ENCODE results near the gene BPIFB1. TPM values are rescaled to one million over a fixed set of nuclear protein-coding genes. Genes with fewer than 3 reads are reported as not detected.

Gene BPIFB1
- polyA plus RNA-seq, 4 donors = 1.3 TPM; not detected in 3

- 70 to 77% (median 77%) methylated on average over 4 of the region's 4 CpGs for WGBS, 3 donors
- Histone ChIP-seq H3K27ac (ENCODE audit: low read depth in 1 of 3, low read length in 2 of 3) (no peak overlapping the region), H3K36me3 (ENCODE audit: control insufficient read depth in 3 of 3, insufficient read depth in 2 of 3, low read depth in 1 of 3, low read length in 3 of 3) (no peaks in the 10 kb centered on the region), H3K4me1 (ENCODE audit: control insufficient read depth in 3 of 3, insufficient read depth in 2 of 3, low read depth in 1 of 3, low read length in 2 of 3) (no peaks in the 10 kb centered on the region), H3K9me3 (ENCODE audit: control insufficient read depth in 2 of 2, insufficient read depth in 1 of 2, low read depth in 1 of 2, low read length in 1 of 2) (peaks cover 0 to 4% of the 10 kb centered on the region in 2 donors), H3K4me3 (ENCODE audit: low read depth in 1 of 3, low read length in 3 of 3) (no peak overlapping the region), H3K27me3 (ENCODE audit: control insufficient read depth in 3 of 3, insufficient read depth in 3 of 3, low read length in 3 of 3) (peaks cover 0 to 9% (median 0%) of the 10 kb centered on the region in 3 donors)
- DNase-seq (no peak), FAIRE-seq (no peak)
These were observed 21.5 kb upstream of the BPIFB1 start for GRCh38 chr20:33261465-33261864.

GRCh38 chr20:33262658-33263065, 20.4 kb upstream of the BPIFB1 start:
- Histone ChIP-seq H3K4me3 (ENCODE audit: low read depth in 1 of 3, low read length in 3 of 3) (no peak overlapping the region), H3K27ac (ENCODE audit: low read depth in 1 of 3, low read length in 2 of 3) (no peak overlapping the region), H3K9me3 (ENCODE audit: control insufficient read depth in 2 of 2, insufficient read depth in 1 of 2, low read depth in 1 of 2, low read length in 1 of 2) (peaks cover 0 to 4% of the 10 kb centered on the region in 2 donors), H3K4me1 (ENCODE audit: control insufficient read depth in 3 of 3, insufficient read depth in 2 of 3, low read depth in 1 of 3, low read length in 2 of 3) (no peaks in the 10 kb centered on the region), H3K36me3 (ENCODE audit: control insufficient read depth in 3 of 3, insufficient read depth in 2 of 3, low read depth in 1 of 3, low read length in 3 of 3) (no peaks in the 10 kb centered on the region), H3K27me3 (ENCODE audit: control insufficient read depth in 3 of 3, insufficient read depth in 3 of 3, low read length in 3 of 3) (peaks cover 0 to 9% (median 0%) of the 10 kb centered on the region in 3 donors)
- 27 to 34% (median 30%) methylated on average over 5 of the region's 5 CpGs for WGBS, 3 donors
- DNase-seq = peak; percentile 20 to 41
- no peak for FAIRE-seq

GRCh38 chr20:33263784-33264183, 19.2 kb upstream of the BPIFB1 start:
- H3K27me3 ChIP-seq (ENCODE audit: control insufficient read depth in 3 of 3, insufficient read depth in 3 of 3, low read length in 3 of 3) = peaks cover 0 to 9% (median 0%) of the 10 kb centered on the region in 3 donors
- no peaks in the 10 kb centered on the region for H3K4me1 ChIP-seq (ENCODE audit: control insufficient read depth in 3 of 3, insufficient read depth in 2 of 3, low read depth in 1 of 3, low read length in 2 of 3)
- DNase-seq (no peak), FAIRE-seq (no peak)
- H3K36me3 ChIP-seq (ENCODE audit: control insufficient read depth in 3 of 3, insufficient read depth in 2 of 3, low read depth in 1 of 3, low read length in 3 of 3) = no peaks in the 10 kb centered on the region
- WGBS, 3 donors = 69 to 86% (median 80%) methylated on average over 5 of the region's 5 CpGs
- H3K27ac ChIP-seq (ENCODE audit: low read depth in 1 of 3, low read length in 2 of 3) = no peak overlapping the region
- H3K4me3 ChIP-seq (ENCODE audit: low read depth in 1 of 3, low read length in 3 of 3) = no peak overlapping the region
- H3K9me3 ChIP-seq (ENCODE audit: control insufficient read depth in 2 of 2, insufficient read depth in 1 of 2, low read depth in 1 of 2, low read length in 1 of 2) = peaks cover 0 to 4% of the 10 kb centered on the region in 2 donors

- H3K4me1 ChIP-seq (ENCODE audit: control insufficient read depth in 3 of 3, insufficient read depth in 2 of 3, low read depth in 1 of 3, low read length in 2 of 3) = no peaks in the 10 kb centered on the region
- no peak overlapping the region for H3K4me3 ChIP-seq (ENCODE audit: low read depth in 1 of 3, low read length in 3 of 3)
- 59 to 69% (median 63%) methylated on average over 3 of the region's 3 CpGs for WGBS, 3 donors
- no peak overlapping the region for H3K27ac ChIP-seq (ENCODE audit: low read depth in 1 of 3, low read length in 2 of 3)
- H3K36me3 ChIP-seq (ENCODE audit: control insufficient read depth in 3 of 3, insufficient read depth in 2 of 3, low read depth in 1 of 3, low read length in 3 of 3) = no peaks in the 10 kb centered on the region
- no peaks in the 10 kb centered on the region for H3K9me3 ChIP-seq (ENCODE audit: control insufficient read depth in 2 of 2, insufficient read depth in 1 of 2, low read depth in 1 of 2, low read length in 1 of 2)
- peaks cover 0 to 4% (median 0%) of the 10 kb centered on the region in 3 donors for H3K27me3 ChIP-seq (ENCODE audit: control insufficient read depth in 3 of 3, insufficient read depth in 3 of 3, low read length in 3 of 3)
- FAIRE-seq (no peak), DNase-seq (no peak)
These were observed 15.3 kb upstream of the BPIFB1 start for GRCh38 chr20:33267701-33268100.

- Histone ChIP-seq H3K4me1 (ENCODE audit: control insufficient read depth in 3 of 3, insufficient read depth in 2 of 3, low read depth in 1 of 3, low read length in 2 of 3) (no peaks in the 10 kb centered on the region), H3K27me3 (ENCODE audit: control insufficient read depth in 3 of 3, insufficient read depth in 3 of 3, low read length in 3 of 3) (no peaks in the 10 kb centered on the region), H3K9me3 (ENCODE audit: control insufficient read depth in 2 of 2, insufficient read depth in 1 of 2, low read depth in 1 of 2, low read length in 1 of 2) (no peaks in the 10 kb centered on the region), H3K27ac (ENCODE audit: low read depth in 1 of 3, low read length in 2 of 3) (no peak overlapping the region), H3K36me3 (ENCODE audit: control insufficient read depth in 3 of 3, insufficient read depth in 2 of 3, low read depth in 1 of 3, low read length in 3 of 3) (no peaks in the 10 kb centered on the region), H3K4me3 (ENCODE audit: low read depth in 1 of 3, low read length in 3 of 3) (no peak overlapping the region)
- no peak for FAIRE-seq
- 77 to 87% (median 81%) methylated on average over 10 of the region's 10 CpGs for WGBS, 3 donors
- no peak for DNase-seq
These were observed 10.7 kb upstream of the BPIFB1 start for GRCh38 chr20:33272155-33272873.

- Histone ChIP-seq H3K36me3 (ENCODE audit: control insufficient read depth in 3 of 3, insufficient read depth in 2 of 3, low read depth in 1 of 3, low read length in 3 of 3) (no peaks in the 10 kb centered on the region), H3K27ac (ENCODE audit: low read depth in 1 of 3, low read length in 2 of 3) (no peak overlapping the region), H3K4me3 (ENCODE audit: low read depth in 1 of 3, low read length in 3 of 3) (no peak overlapping the region), H3K9me3 (ENCODE audit: control insufficient read depth in 2 of 2, insufficient read depth in 1 of 2, low read depth in 1 of 2, low read length in 1 of 2) (no peaks in the 10 kb centered on the region), H3K4me1 (ENCODE audit: control insufficient read depth in 3 of 3, insufficient read depth in 2 of 3, low read depth in 1 of 3, low read length in 2 of 3) (no peaks in the 10 kb centered on the region), H3K27me3 (ENCODE audit: control insufficient read depth in 3 of 3, insufficient read depth in 3 of 3, low read length in 3 of 3) (no peaks in the 10 kb centered on the region)
- 54 to 71% (median 65%) methylated on average over 13 of the region's 13 CpGs for WGBS, 3 donors
- DNase-seq (no peak), FAIRE-seq (no peak)
These were observed 9.7 kb upstream of the BPIFB1 start for GRCh38 chr20:33273117-33273851.

- no peak for DNase-seq
- FAIRE-seq = no peak
- Histone ChIP-seq H3K4me3 (ENCODE audit: low read depth in 1 of 3, low read length in 3 of 3) (no peak overlapping the region), H3K4me1 (ENCODE audit: control insufficient read depth in 3 of 3, insufficient read depth in 2 of 3, low read depth in 1 of 3, low read length in 2 of 3) (no peaks in the 10 kb centered on the region), H3K27me3 (ENCODE audit: control insufficient read depth in 3 of 3, insufficient read depth in 3 of 3, low read length in 3 of 3) (no peaks in the 10 kb centered on the region), H3K9me3 (ENCODE audit: control insufficient read depth in 2 of 2, insufficient read depth in 1 of 2, low read depth in 1 of 2, low read length in 1 of 2) (no peaks in the 10 kb centered on the region), H3K36me3 (ENCODE audit: control insufficient read depth in 3 of 3, insufficient read depth in 2 of 3, low read depth in 1 of 3, low read length in 3 of 3) (no peaks in the 10 kb centered on the region), H3K27ac (ENCODE audit: low read depth in 1 of 3, low read length in 2 of 3) (no peak overlapping the region)
- WGBS, 3 donors = 72 to 80% (median 72%) methylated on average over 8 of the region's 8 CpGs
These were observed 7.8 kb upstream of the BPIFB1 start for GRCh38 chr20:33275215-33275614.

- WGBS, 3 donors = 55 to 60% (median 55%) methylated on average over 3 of the region's 3 CpGs
- H3K27ac ChIP-seq (ENCODE audit: low read depth in 1 of 3, low read length in 2 of 3) = no peak overlapping the region
- no peaks in the 10 kb centered on the region for H3K4me1 ChIP-seq (ENCODE audit: control insufficient read depth in 3 of 3, insufficient read depth in 2 of 3, low read depth in 1 of 3, low read length in 2 of 3)
- no peak for DNase-seq
- H3K4me3 ChIP-seq (ENCODE audit: low read depth in 1 of 3, low read length in 3 of 3) = no peak overlapping the region
- H3K27me3 ChIP-seq (ENCODE audit: control insufficient read depth in 3 of 3, insufficient read depth in 3 of 3, low read length in 3 of 3) = no peaks in the 10 kb centered on the region
- no peaks in the 10 kb centered on the region for H3K9me3 ChIP-seq (ENCODE audit: control insufficient read depth in 2 of 2, insufficient read depth in 1 of 2, low read depth in 1 of 2, low read length in 1 of 2)
- no peak for FAIRE-seq
- no peaks in the 10 kb centered on the region for H3K36me3 ChIP-seq (ENCODE audit: control insufficient read depth in 3 of 3, insufficient read depth in 2 of 3, low read depth in 1 of 3, low read length in 3 of 3)
These were observed 7.1 kb upstream of the BPIFB1 start for GRCh38 chr20:33275871-33276270.

Data from small intestine (tissue), 7 donors.